Fibroblast of mammary gland (primary cell): ENCODE data around the gene TPGS2.

Experiments
- DNase-seq: peaks from one replicate; pipeline ENCODE4 v3.0.0-alpha.2; 2010; ENCODE audit warnings: low read depth
- H3K4me3 ChIP-seq: 2 replicates; pipeline ENCODE4 v1.5.1; 2011; ENCODE audit warnings: low read depth, mild to moderate bottlenecking, low read length, moderate library complexity; ENCODE audit not compliant: control insufficient read depth
- CTCF ChIP-seq: conservative IDR thresholded peaks from 2 replicates; pipeline ENCODE4 v1.5.1; 2011; ENCODE audit warnings: low read depth, low read length, inconsistent platforms; ENCODE audit not compliant: control insufficient read depth, insufficient read depth

TPGS2 gene

GRCh38 chr18:36813824-36814223 is 15.0 kb downstream of the TPGS2 start:
- no peak for DNase-seq
- no peak overlapping the region for H3K4me3 ChIP-seq
- no peak for TF ChIP-seq CTCF

- no peak for DNase-seq
- no peak overlapping the region for H3K4me3 ChIP-seq
- TF ChIP-seq CTCF: no peak
Measured at GRCh38 chr18:36813101-36813775, 15.6 kb downstream of the TPGS2 start.

- no peak overlapping the region for H3K4me3 ChIP-seq
- TF ChIP-seq CTCF: no peak
- DNase-seq: no peak
Measured at GRCh38 chr18:36812678-36813077, 16.1 kb downstream of the TPGS2 start.

- TF ChIP-seq CTCF: no peak
- no peak overlapping the region for H3K4me3 ChIP-seq
- no peak for DNase-seq
Measured at GRCh38 chr18:36811955-36812354, 16.8 kb downstream of the TPGS2 start.

- H3K4me3 ChIP-seq: no peak overlapping the region
- TF ChIP-seq CTCF: no peak
- no peak for DNase-seq
Measured at GRCh38 chr18:36811430-36811829, 17.4 kb downstream of the TPGS2 start.

GRCh38 chr18:36809590-36810381 is 19.0 kb downstream of the TPGS2 start:
- TF ChIP-seq CTCF: peak; percentile 88
- DNase-seq: peak; percentile 74
- H3K4me3 ChIP-seq: no peak overlapping the region
